Measurements from ENCODE around the gene UGGT2. TPM values are rescaled to one million over a fixed set of nuclear protein-coding genes. Genes with fewer than 3 reads are reported as not detected.

UGGT2 gene
- total RNA-seq, 4 donors from 2014 or later = 20.9 to 58.8 (median 40.0) TPM

- no peak for ATAC-seq
Measured at GRCh38 chr13:95955255-95955654, 97.9 kb downstream of the UGGT2 start.

GRCh38 chr13:95954266-95954665 lies 98.9 kb downstream of the UGGT2 start:
- H3K27ac ChIP-seq = no peak overlapping the region
- H3K9me3 ChIP-seq = no peaks in the 10 kb centered on the region

More at GRCh38 chr13:95955255-95955654, 97.9 kb downstream of the UGGT2 start:
- no peak overlapping the region for H3K27ac ChIP-seq
- WGBS, 2 donors (ENCODE audit: low coverage in 1 of 2) = 83 to 87% methylated on average over 3 of the region's 3 CpGs
- no peak for TF ChIP-seq EP300 (IDR thresholded peaks at IDR 0.05)
- no peak for TF ChIP-seq CTCF (IDR thresholded peaks at IDR 0.05)
- no peak for TF ChIP-seq POLR2AphosphoS5 (IDR thresholded peaks at IDR 0.05)
- no peak for TF ChIP-seq POLR2A (IDR thresholded peaks at IDR 0.05)
- H3K36me3 ChIP-seq = peaks cover 0 to 39% of the 10 kb centered on the region in 2 donors
- H3K4me3 ChIP-seq = no peak overlapping the region
- no peaks in the 10 kb centered on the region for H3K27me3 ChIP-seq
- peaks cover 0 to 7% (median 0%) of the 10 kb centered on the region in 3 donors for H3K9me3 ChIP-seq
- no peaks in the 10 kb centered on the region for H3K4me1 ChIP-seq

GRCh38 chr13:95950103-95950502 lies 103.1 kb downstream of the UGGT2 start:
- H3K27ac ChIP-seq = no peak overlapping the region
- TF ChIP-seq POLR2AphosphoS5 (IDR thresholded peaks at IDR 0.05) (no peak), POLR2A (IDR thresholded peaks at IDR 0.05) (no peak), EP300 (IDR thresholded peaks at IDR 0.05) (no peak), CTCF (IDR thresholded peaks at IDR 0.05) (no peak)
- H3K36me3 ChIP-seq = peaks cover 0 to 38% of the 10 kb centered on the region in 2 donors
- H3K4me3 ChIP-seq = no peak overlapping the region
- H3K4me1 ChIP-seq = no peaks in the 10 kb centered on the region
- no peak for ATAC-seq
- no peaks in the 10 kb centered on the region for H3K9me3 ChIP-seq
- 80 to 81% methylated on average over 1 of the region's 1 CpG for WGBS, 2 donors (ENCODE audit: low coverage in 1 of 2)
- no peaks in the 10 kb centered on the region for H3K27me3 ChIP-seq

More at GRCh38 chr13:95954266-95954665, 98.9 kb downstream of the UGGT2 start:
- peaks cover 0 to 40% of the 10 kb centered on the region in 2 donors for H3K36me3 ChIP-seq
- H3K4me3 ChIP-seq = no peak overlapping the region
- no peaks in the 10 kb centered on the region for H3K4me1 ChIP-seq
- TF ChIP-seq POLR2A (IDR thresholded peaks at IDR 0.05) (no peak), CTCF (IDR thresholded peaks at IDR 0.05) (no peak), EP300 (IDR thresholded peaks at IDR 0.05) (no peak), POLR2AphosphoS5 (IDR thresholded peaks at IDR 0.05) (no peak)
- no peak for ATAC-seq
- H3K27me3 ChIP-seq = no peaks in the 10 kb centered on the region

- Histone ChIP-seq H3K27me3 (no peaks in the 10 kb centered on the region), H3K4me1 (no peaks in the 10 kb centered on the region), H3K36me3 (peaks cover 0 to 38% of the 10 kb centered on the region in 2 donors), H3K27ac (no peak overlapping the region), H3K9me3 (no peaks in the 10 kb centered on the region), H3K4me3 (no peak overlapping the region)
- TF ChIP-seq CTCF (IDR thresholded peaks at IDR 0.05) = no peak
- TF ChIP-seq POLR2A (IDR thresholded peaks at IDR 0.05) = no peak
- TF ChIP-seq EP300 (IDR thresholded peaks at IDR 0.05) = no peak
- no peak for TF ChIP-seq POLR2AphosphoS5 (IDR thresholded peaks at IDR 0.05)
- ATAC-seq = no peak
- WGBS, 2 donors (ENCODE audit: low coverage in 1 of 2) = 67 to 80% methylated on average over 1 to 2 of the region's 2 CpGs
Measured at GRCh38 chr13:95948656-95949055, 104.5 kb downstream of the UGGT2 start.

- Histone ChIP-seq H3K4me1 (no peaks in the 10 kb centered on the region), H3K36me3 (peaks cover 0 to 63% of the 10 kb centered on the region in 2 donors), H3K27me3 (no peaks in the 10 kb centered on the region), H3K9me3 (peaks cover 0 to 15% (median 0%) of the 10 kb centered on the region in 3 donors), H3K27ac (no peak overlapping the region), H3K4me3 (no peak overlapping the region)
- ATAC-seq = no peak
- no peak for TF ChIP-seq POLR2A (IDR thresholded peaks at IDR 0.05)
- TF ChIP-seq CTCF (IDR thresholded peaks at IDR 0.05) = no peak
- TF ChIP-seq EP300 (IDR thresholded peaks at IDR 0.05) = no peak
- 48 to 92% methylated on average over 2 to 3 of the region's 4 CpGs for WGBS, 2 donors (ENCODE audit: low coverage in 1 of 2)
Measured at GRCh38 chr13:95937714-95938320, 115.4 kb downstream of the UGGT2 start.
